Measurements from ENCODE around the gene ABLIM1. TPM values are rescaled to one million over a fixed set of nuclear protein-coding genes. Genes with fewer than 3 reads are reported as not detected.
A peak's percentile ranks its signal among the peaks of the same experiment; 100 is the strongest.

ABLIM1 gene
- polyA plus RNA-seq, 4 donors, result 25.7 to 59.8 (median 36.8) TPM

- Histone ChIP-seq H3K27me3 (ENCODE audit: control insufficient read depth in 3 of 3, insufficient read depth in 3 of 3, low read length in 3 of 3) (no peaks in the 10 kb centered on the region), H3K27ac (ENCODE audit: low read depth in 1 of 3, low read length in 2 of 3) (no peak overlapping the region), H3K9me3 (ENCODE audit: control insufficient read depth in 2 of 2, insufficient read depth in 1 of 2, low read depth in 1 of 2, low read length in 1 of 2) (no peaks in the 10 kb centered on the region), H3K4me3 (ENCODE audit: low read depth in 1 of 3, low read length in 3 of 3) (no peak overlapping the region), H3K36me3 (ENCODE audit: control insufficient read depth in 3 of 3, insufficient read depth in 2 of 3, low read depth in 1 of 3, low read length in 3 of 3) (no peaks in the 10 kb centered on the region), H3K4me1 (ENCODE audit: control insufficient read depth in 3 of 3, insufficient read depth in 2 of 3, low read depth in 1 of 3, low read length in 2 of 3) (no peaks in the 10 kb centered on the region)
- DNase-seq (peak in 1 of 2 donors; percentile 39), FAIRE-seq (no peak)
- 49 to 67% (median 54%) methylated on average over 8 of the region's 8 CpGs for WGBS, 3 donors
Observed at GRCh38 chr10:114648368-114648767, 9.7 kb downstream of the ABLIM1 start.

DNA sequence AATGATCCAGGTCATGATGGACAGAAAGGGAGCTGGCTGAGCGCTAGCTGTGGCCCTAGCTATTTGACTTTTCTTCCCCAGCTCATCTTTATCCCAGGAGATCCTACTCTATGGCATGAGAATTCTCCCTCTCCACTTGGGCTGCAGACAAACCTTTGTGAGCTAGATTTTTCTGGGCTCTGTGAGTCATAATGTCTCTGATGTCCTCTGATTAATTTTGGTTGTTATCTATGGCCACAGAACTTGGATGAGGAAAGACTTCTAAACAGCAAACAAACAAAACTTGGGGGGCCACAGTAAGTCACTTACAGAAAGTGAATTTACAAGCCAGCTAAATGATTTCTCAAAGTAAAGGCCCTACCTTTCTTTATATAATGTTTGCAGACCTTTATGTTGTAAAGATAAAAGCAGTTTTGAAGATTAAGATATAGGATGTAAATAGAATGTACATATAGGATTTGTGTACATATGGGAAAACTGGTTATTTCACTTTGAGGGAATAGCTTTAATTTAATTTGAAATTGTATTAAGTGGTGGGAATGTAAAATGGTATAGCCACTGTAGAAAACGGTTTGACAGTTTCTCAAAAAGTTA, 10.4 kb downstream of the ABLIM1 start:
- H3K27ac ChIP-seq (ENCODE audit: low read depth in 1 of 3, low read length in 2 of 3), result no peak overlapping the region
- no peak overlapping the region for H3K4me3 ChIP-seq (ENCODE audit: low read depth in 1 of 3, low read length in 3 of 3)
- H3K4me1 ChIP-seq (ENCODE audit: control insufficient read depth in 3 of 3, insufficient read depth in 2 of 3, low read depth in 1 of 3, low read length in 2 of 3), result no peaks in the 10 kb centered on the region
- no peaks in the 10 kb centered on the region for H3K27me3 ChIP-seq (ENCODE audit: control insufficient read depth in 3 of 3, insufficient read depth in 3 of 3, low read length in 3 of 3)
- no peaks in the 10 kb centered on the region for H3K9me3 ChIP-seq (ENCODE audit: control insufficient read depth in 2 of 2, insufficient read depth in 1 of 2, low read depth in 1 of 2, low read length in 1 of 2)
- WGBS, 3 donors, result 66 to 73% (median 72%) methylated on average over 2 of the region's 2 CpGs
- FAIRE-seq (no peak), DNase-seq (no peak)
- no peaks in the 10 kb centered on the region for H3K36me3 ChIP-seq (ENCODE audit: control insufficient read depth in 3 of 3, insufficient read depth in 2 of 3, low read depth in 1 of 3, low read length in 3 of 3)

DNA sequence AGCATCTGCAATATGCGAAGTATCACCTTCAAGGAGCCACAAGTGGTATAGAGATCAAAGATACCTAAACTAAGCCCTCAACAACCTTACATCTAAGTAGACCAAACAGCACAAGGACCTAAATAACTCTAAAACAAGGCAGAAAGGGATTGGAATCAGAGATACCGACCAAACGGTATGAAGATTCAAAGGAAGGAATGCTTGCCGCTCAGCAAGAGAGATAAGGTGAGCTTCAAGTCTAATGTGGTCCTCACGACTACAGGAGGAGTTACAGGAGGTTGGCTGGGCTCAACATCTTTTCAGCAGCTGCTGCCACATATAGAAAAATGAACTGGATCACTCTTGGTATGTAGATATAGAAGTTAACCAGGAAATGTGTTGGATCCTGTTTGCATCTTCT, 11.6 kb downstream of the ABLIM1 start:
- no peaks in the 10 kb centered on the region for H3K27me3 ChIP-seq (ENCODE audit: control insufficient read depth in 3 of 3, insufficient read depth in 3 of 3, low read length in 3 of 3)
- no peak for FAIRE-seq
- no peaks in the 10 kb centered on the region for H3K9me3 ChIP-seq (ENCODE audit: control insufficient read depth in 2 of 2, insufficient read depth in 1 of 2, low read depth in 1 of 2, low read length in 1 of 2)

GRCh38 chr10:114645706-114646105, 12.4 kb downstream of the ABLIM1 start:
- H3K9me3 ChIP-seq (ENCODE audit: control insufficient read depth in 2 of 2, insufficient read depth in 1 of 2, low read depth in 1 of 2, low read length in 1 of 2), result no peaks in the 10 kb centered on the region
- no peaks in the 10 kb centered on the region for H3K36me3 ChIP-seq (ENCODE audit: control insufficient read depth in 3 of 3, insufficient read depth in 2 of 3, low read depth in 1 of 3, low read length in 3 of 3)
- no peaks in the 10 kb centered on the region for H3K4me1 ChIP-seq (ENCODE audit: control insufficient read depth in 3 of 3, insufficient read depth in 2 of 3, low read depth in 1 of 3, low read length in 2 of 3)
- FAIRE-seq (no peak), DNase-seq (no peak)
- H3K27ac ChIP-seq (ENCODE audit: low read depth in 1 of 3, low read length in 2 of 3), result no peak overlapping the region
- H3K27me3 ChIP-seq (ENCODE audit: control insufficient read depth in 3 of 3, insufficient read depth in 3 of 3, low read length in 3 of 3), result no peaks in the 10 kb centered on the region
- 78 to 80% (median 79%) methylated on average over 3 of the region's 3 CpGs for WGBS, 3 donors
- H3K4me3 ChIP-seq (ENCODE audit: low read depth in 1 of 3, low read length in 3 of 3), result no peak overlapping the region

More for the DNA sequence above, 11.6 kb downstream of the ABLIM1 start:
- WGBS, 3 donors, result 81 to 93% (median 92%) methylated on average over 5 of the region's 5 CpGs
- Histone ChIP-seq H3K27ac (ENCODE audit: low read depth in 1 of 3, low read length in 2 of 3) (no peak overlapping the region), H3K4me1 (ENCODE audit: control insufficient read depth in 3 of 3, insufficient read depth in 2 of 3, low read depth in 1 of 3, low read length in 2 of 3) (no peaks in the 10 kb centered on the region), H3K36me3 (ENCODE audit: control insufficient read depth in 3 of 3, insufficient read depth in 2 of 3, low read depth in 1 of 3, low read length in 3 of 3) (no peaks in the 10 kb centered on the region), H3K4me3 (ENCODE audit: low read depth in 1 of 3, low read length in 3 of 3) (no peak overlapping the region)
- no peak for DNase-seq

GRCh38 chr10:114643158-114643557, 14.9 kb downstream of the ABLIM1 start:
- no peak for DNase-seq
- no peak overlapping the region for H3K4me3 ChIP-seq (ENCODE audit: low read depth in 1 of 3, low read length in 3 of 3)
- H3K4me1 ChIP-seq (ENCODE audit: control insufficient read depth in 3 of 3, insufficient read depth in 2 of 3, low read depth in 1 of 3, low read length in 2 of 3), result no peaks in the 10 kb centered on the region
- WGBS, 3 donors, result 60 to 80% (median 70%) methylated on average over 2 of the region's 2 CpGs
- no peak overlapping the region for H3K27ac ChIP-seq (ENCODE audit: low read depth in 1 of 3, low read length in 2 of 3)
- FAIRE-seq, result no peak
- H3K9me3 ChIP-seq (ENCODE audit: control insufficient read depth in 2 of 2, insufficient read depth in 1 of 2, low read depth in 1 of 2, low read length in 1 of 2), result no peaks in the 10 kb centered on the region
- peaks cover 0 to 4% (median 0%) of the 10 kb centered on the region in 3 donors for H3K36me3 ChIP-seq (ENCODE audit: control insufficient read depth in 3 of 3, insufficient read depth in 2 of 3, low read depth in 1 of 3, low read length in 3 of 3)
- H3K27me3 ChIP-seq (ENCODE audit: control insufficient read depth in 3 of 3, insufficient read depth in 3 of 3, low read length in 3 of 3), result no peaks in the 10 kb centered on the region

GRCh38 chr10:114642729-114643128, 15.3 kb downstream of the ABLIM1 start:
- Histone ChIP-seq H3K9me3 (ENCODE audit: control insufficient read depth in 2 of 2, insufficient read depth in 1 of 2, low read depth in 1 of 2, low read length in 1 of 2) (no peaks in the 10 kb centered on the region), H3K27ac (ENCODE audit: low read depth in 1 of 3, low read length in 2 of 3) (no peak overlapping the region), H3K36me3 (ENCODE audit: control insufficient read depth in 3 of 3, insufficient read depth in 2 of 3, low read depth in 1 of 3, low read length in 3 of 3) (peaks cover 0 to 4% (median 0%) of the 10 kb centered on the region in 3 donors), H3K27me3 (ENCODE audit: control insufficient read depth in 3 of 3, insufficient read depth in 3 of 3, low read length in 3 of 3) (no peaks in the 10 kb centered on the region), H3K4me3 (ENCODE audit: low read depth in 1 of 3, low read length in 3 of 3) (no peak overlapping the region), H3K4me1 (ENCODE audit: control insufficient read depth in 3 of 3, insufficient read depth in 2 of 3, low read depth in 1 of 3, low read length in 2 of 3) (no peaks in the 10 kb centered on the region)
- FAIRE-seq, result no peak
- DNase-seq, result no peak
- 29 to 58% (median 35%) methylated on average over 5 of the region's 5 CpGs for WGBS, 3 donors

- peaks cover 0 to 4% (median 0%) of the 10 kb centered on the region in 3 donors for H3K36me3 ChIP-seq (ENCODE audit: control insufficient read depth in 3 of 3, insufficient read depth in 2 of 3, low read depth in 1 of 3, low read length in 3 of 3)
- H3K27me3 ChIP-seq (ENCODE audit: control insufficient read depth in 3 of 3, insufficient read depth in 3 of 3, low read length in 3 of 3), result peaks cover 0 to 2% (median 0%) of the 10 kb centered on the region in 3 donors
- FAIRE-seq (no peak), DNase-seq (no peak)
- H3K4me1 ChIP-seq (ENCODE audit: control insufficient read depth in 3 of 3, insufficient read depth in 2 of 3, low read depth in 1 of 3, low read length in 2 of 3), result no peaks in the 10 kb centered on the region
- H3K9me3 ChIP-seq (ENCODE audit: control insufficient read depth in 2 of 2, insufficient read depth in 1 of 2, low read depth in 1 of 2, low read length in 1 of 2), result no peaks in the 10 kb centered on the region
- WGBS, 3 donors, result 73 to 80% (median 76%) methylated on average over 8 of the region's 8 CpGs
- no peak overlapping the region for H3K27ac ChIP-seq (ENCODE audit: low read depth in 1 of 3, low read length in 2 of 3)
- no peak overlapping the region for H3K4me3 ChIP-seq (ENCODE audit: low read depth in 1 of 3, low read length in 3 of 3)
Observed at GRCh38 chr10:114638821-114639625, 19.1 kb downstream of the ABLIM1 start.

GRCh38 chr10:114635797-114636550, 22.1 kb downstream of the ABLIM1 start:
- peaks cover 0 to 5% (median 2%) of the 10 kb centered on the region in 3 donors for H3K27me3 ChIP-seq (ENCODE audit: control insufficient read depth in 3 of 3, insufficient read depth in 3 of 3, low read length in 3 of 3)
- DNase-seq (no peak), FAIRE-seq (no peak)
- H3K27ac ChIP-seq (ENCODE audit: low read depth in 1 of 3, low read length in 2 of 3), result no peak overlapping the region
- H3K9me3 ChIP-seq (ENCODE audit: control insufficient read depth in 2 of 2, insufficient read depth in 1 of 2, low read depth in 1 of 2, low read length in 1 of 2), result no peaks in the 10 kb centered on the region
- H3K4me3 ChIP-seq (ENCODE audit: low read depth in 1 of 3, low read length in 3 of 3), result no peak overlapping the region
- peaks cover 0 to 4% (median 0%) of the 10 kb centered on the region in 3 donors for H3K36me3 ChIP-seq (ENCODE audit: control insufficient read depth in 3 of 3, insufficient read depth in 2 of 3, low read depth in 1 of 3, low read length in 3 of 3)
- peaks cover 0 to 19% (median 0%) of the 10 kb centered on the region in 3 donors for H3K4me1 ChIP-seq (ENCODE audit: control insufficient read depth in 3 of 3, insufficient read depth in 2 of 3, low read depth in 1 of 3, low read length in 2 of 3)
- WGBS, 3 donors, result 87 to 92% (median 89%) methylated on average over 6 of the region's 6 CpGs

Measured in small intestine (tissue), 7 donors.